ENCODE measurements around the gene GLYATL3. TPM values are rescaled to one million over a fixed set of nuclear protein-coding genes. Genes with fewer than 3 reads are reported as not detected.
"Not testable (repeated sequence)": the region's sequence is repeated elsewhere in the genome, so short reads cannot be mapped to it uniquely, and the experiment has no call there.

The GLYATL3 gene
- total RNA-seq, 1 experiment from 2014 or later, result not detected

- no peaks in the 10 kb centered on the region for H3K27me3 ChIP-seq (ENCODE audit: control insufficient read depth, insufficient read depth, low read length)
- no peaks in the 10 kb centered on the region for H3K9me3 ChIP-seq (ENCODE audit: control insufficient read depth, insufficient read depth, low read depth, low read length)
- H3K27ac ChIP-seq (ENCODE audit: low read length), result no peak overlapping the region
- intact Hi-C loops (cut with micrococcal nuclease; ENCODE audit: unreplicated experiment), result no loop called here
- no peak for ATAC-seq
- in situ Hi-C loops (cut with HindIII; ENCODE audit: low pct_unique_long_range_greater_than_20kb, low sequenced_read_pairs), result no loop called here
- peaks cover 10% of the 10 kb centered on the region; the same call in 1 of the 2 replicates for H3K4me1 ChIP-seq (ENCODE audit: control insufficient read depth, insufficient read depth, low read length)
- H3K36me3 ChIP-seq (ENCODE audit: control insufficient read depth, insufficient read depth, low read length), result peaks cover 8% of the 10 kb centered on the region; the same call in 1 of the 2 replicates
- ChIA-PET POLR2A (no interaction called here), CTCF (no interaction called here)
- TF ChIP-seq REST (IDR thresholded peaks at IDR 0.05; ENCODE audit: insufficient read depth in 1 of 2, low read depth in 2 of 2, low read length in 1 of 2) (no peak), POLR2AphosphoS5 (IDR thresholded peaks at IDR 0.05; ENCODE audit: low read depth, low read length) (no peak), TCF7L2 (IDR thresholded peaks at IDR 0.05; ENCODE audit: low read depth, low read length) (no peak), SIN3A (IDR thresholded peaks at IDR 0.05; ENCODE audit: borderline replicate concordance, insufficient read depth, low read depth, low read length) (no peak), CTCF (IDR thresholded peaks at IDR 0.05) (no peak)
- DNase-seq (ENCODE audit: low read depth, low spot score), result no peak
- no TSS peak for BruUV-seq (replicated peaks)
- H3K4me3 ChIP-seq (ENCODE audit: low read depth in 2 of 2, low read length in 2 of 2), result no peak overlapping the region
Observed at GRCh38 chr6:49464691-49465090, 35.0 kb upstream of the GLYATL3 start.

- POLR2A ChIA-PET, result no interaction called here
- H3K27me3 ChIP-seq (ENCODE audit: control insufficient read depth, insufficient read depth, low read length), result no peaks in the 10 kb centered on the region
- CTCF ChIA-PET, result no interaction called here
- H3K27ac ChIP-seq (ENCODE audit: low read length), result no peak overlapping the region
- no peak overlapping the region for H3K4me3 ChIP-seq (ENCODE audit: low read depth in 2 of 2, low read length in 2 of 2)
- peaks cover 5% of the 10 kb centered on the region; the same call in 1 of the 2 replicates for H3K4me1 ChIP-seq (ENCODE audit: control insufficient read depth, insufficient read depth, low read length)
- no TSS peak for BruUV-seq (replicated peaks)
- intact Hi-C loops (cut with micrococcal nuclease; ENCODE audit: unreplicated experiment), result no loop called here
- H3K9me3 ChIP-seq (ENCODE audit: control insufficient read depth, insufficient read depth, low read depth, low read length), result no peaks in the 10 kb centered on the region
- in situ Hi-C loops (cut with HindIII; ENCODE audit: low pct_unique_long_range_greater_than_20kb, low sequenced_read_pairs), result no loop called here
- DNase-seq (ENCODE audit: low read depth, low spot score) (no peak), ATAC-seq (no peak)
- TF ChIP-seq TCF7L2 (IDR thresholded peaks at IDR 0.05; ENCODE audit: low read depth, low read length), result no peak
- TF ChIP-seq CTCF (IDR thresholded peaks at IDR 0.05), result no peak
- TF ChIP-seq SIN3A (IDR thresholded peaks at IDR 0.05; ENCODE audit: borderline replicate concordance, insufficient read depth, low read depth, low read length), result no peak
- peaks cover 6% of the 10 kb centered on the region for H3K36me3 ChIP-seq (ENCODE audit: control insufficient read depth, insufficient read depth, low read length)
Observed at GRCh38 chr6:49468042-49468441, 31.7 kb upstream of the GLYATL3 start.

- POLR2A ChIA-PET; BruUV-seq (replicated peaks); H3K27me3 ChIP-seq (ENCODE audit: control insufficient read depth, insufficient read depth, low read length); H3K36me3 ChIP-seq (ENCODE audit: control insufficient read depth, insufficient read depth, low read length); DNase-seq (ENCODE audit: low read depth, low spot score); H3K27ac ChIP-seq (ENCODE audit: low read length); intact Hi-C loops (cut with micrococcal nuclease; ENCODE audit: unreplicated experiment); H3K9me3 ChIP-seq (ENCODE audit: control insufficient read depth, insufficient read depth, low read depth, low read length); H3K4me3 ChIP-seq (ENCODE audit: low read depth in 2 of 2, low read length in 2 of 2); in situ Hi-C loops (cut with HindIII; ENCODE audit: low pct_unique_long_range_greater_than_20kb, low sequenced_read_pairs); ATAC-seq; H3K4me1 ChIP-seq (ENCODE audit: control insufficient read depth, insufficient read depth, low read length); CTCF ChIA-PET: not testable (repeated sequence)
Observed at GRCh38 chr6:49476564-49476963, 23.2 kb upstream of the GLYATL3 start.

Measured in Panc1 (cell line).